HEK293 (cell line): Measurements from ENCODE around the gene CBX7.

Source experiments
- CTCF ChIA-PET: fragments of 350-600 bp; formaldehyde crosslinking; extraction: SDS; loops from one replicate; lab custom pipeline; 2021; ENCODE audit warnings: antibody characterized with exemption; lab: Yijun Ruan, JAX
- POLR2A ChIA-PET: fragments of 300-600 bp; formaldehyde crosslinking; extraction: SDS; loops from one replicate; lab custom pipeline; 2020; ENCODE audit warnings: antibody characterized with exemption, inconsistent platforms; lab: Yijun Ruan, JAX
- H3K27ac ChIP-seq: fragments of 200-500 bp; sonication (Bioruptor generic); 2 replicates; pipeline ENCODE4 v1.5.1; 2014; ENCODE audit warnings: low read depth, low read length, control low read depth, inconsistent platforms; ENCODE audit errors: extremely low read depth
- H3K36me3 ChIP-seq, 2 experiments: fragments of 200-500 bp in 1 of 2; sonication (Bioruptor generic) in 1 of 2; 1 replicate in 1 of 2; 2 replicates in 1 of 2; pipeline ENCODE4 v1.5.1; 2014 to 2017; ENCODE audit warnings: inconsistent platforms in 2 of 2, low read length in 2 of 2; ENCODE audit not compliant: control insufficient read depth in 2 of 2, insufficient read depth in 1 of 2
- H3K4me1 ChIP-seq: fragments of 200-500 bp; sonication (Bioruptor generic); 2 replicates; pipeline ENCODE4 v1.5.1; 2014; ENCODE audit warnings: mild to moderate bottlenecking, low read length, inconsistent platforms; ENCODE audit not compliant: control insufficient read depth, insufficient read depth
- H3K4me3 ChIP-seq: 2 replicates; pipeline ENCODE4 v1.5.1; 2011; ENCODE audit warnings: low read depth, mild to moderate bottlenecking, control low read depth, low read length, moderate library complexity
- H3K9me3 ChIP-seq: fragments of 200-500 bp; sonication (Bioruptor generic); 2 replicates; pipeline ENCODE4 v1.5.1; 2014; ENCODE audit warnings: low read depth, low read length, inconsistent platforms; ENCODE audit not compliant: control insufficient read depth, insufficient read depth
- GLI2 ChIP-seq: fragments of 450-650 bp; formaldehyde crosslinking; IDR thresholded peaks from 2 replicates; pipeline ENCODE4; 2017; ENCODE audit warnings: missing biosample characterization, missing genetic modification characterization, low read depth, borderline replicate concordance
- GLI4 ChIP-seq: fragments of 450-650 bp; formaldehyde crosslinking; IDR thresholded peaks from 2 replicates; pipeline ENCODE4 v1.5.1; 2016; ENCODE audit warnings: missing biosample characterization, missing genetic modification characterization
- HIC1 ChIP-seq: fragments of 450-650 bp; formaldehyde crosslinking; IDR thresholded peaks from 2 replicates; pipeline ENCODE4 v1.5.1; 2016; ENCODE audit warnings: missing biosample characterization, missing genetic modification characterization
- OVOL3 ChIP-seq: fragments of 450-650 bp; formaldehyde crosslinking; IDR thresholded peaks from 2 replicates; pipeline ENCODE4 v1.5.1; 2016; ENCODE audit warnings: missing biosample characterization, missing genetic modification characterization
- ZBTB20 ChIP-seq: fragments of 450-650 bp; formaldehyde crosslinking; IDR thresholded peaks from 2 replicates; pipeline ENCODE4 v1.5.1; 2016; ENCODE audit warnings: missing biosample characterization, missing genetic modification characterization
- ZBTB44 ChIP-seq: fragments of 450-650 bp; IDR thresholded peaks from 2 replicates; pipeline ENCODE4 v1.5.1; 2018; ENCODE audit warnings: missing biosample characterization, mild to moderate bottlenecking, missing genetic modification characterization
- ZFP37 ChIP-seq: fragments of 450-650 bp; formaldehyde crosslinking; IDR thresholded peaks from 2 replicates; pipeline ENCODE4 v1.5.1; 2016; ENCODE audit warnings: missing biosample characterization, missing genetic modification characterization
- ZNF155 ChIP-seq: fragments of 450-650 bp; formaldehyde crosslinking; IDR thresholded peaks from 2 replicates; pipeline ENCODE4 v1.5.1; 2016; ENCODE audit warnings: missing biosample characterization, missing genetic modification characterization
- ZNF16 ChIP-seq: fragments of 450-650 bp; formaldehyde crosslinking; IDR thresholded peaks from 2 replicates; pipeline ENCODE4 v1.5.1; 2016; ENCODE audit warnings: low read depth, missing biosample characterization, missing genetic modification characterization
- ZNF221 ChIP-seq: fragments of 450-650 bp; formaldehyde crosslinking; IDR thresholded peaks from 2 replicates; pipeline ENCODE4 v1.5.1; 2017; ENCODE audit warnings: missing biosample characterization, missing genetic modification characterization, borderline replicate concordance
- ZNF341 ChIP-seq: fragments of 450-650 bp; formaldehyde crosslinking; IDR thresholded peaks from 2 replicates; pipeline ENCODE4; 2016; ENCODE audit warnings: low read depth, missing biosample characterization, missing genetic modification characterization
- ZNF366 ChIP-seq: fragments of 450-650 bp; formaldehyde crosslinking; conservative IDR thresholded peaks from 2 replicates; pipeline ENCODE4 v1.5.1; 2016; ENCODE audit warnings: missing biosample characterization, missing genetic modification characterization
- ZNF518A ChIP-seq: fragments of 450-650 bp; formaldehyde crosslinking; conservative IDR thresholded peaks from 2 replicates; pipeline ENCODE4 v1.5.1; 2016; ENCODE audit warnings: low read depth, missing biosample characterization, missing genetic modification characterization
- ZNF621 ChIP-seq: fragments of 450-650 bp; formaldehyde crosslinking; IDR thresholded peaks from 2 replicates; pipeline ENCODE4 v1.5.1; 2017; ENCODE audit warnings: missing biosample characterization, missing genetic modification characterization
- TF ChIP-seq, protein P1 (sequence below): fragments of 450-650 bp; formaldehyde crosslinking; IDR thresholded peaks from 2 replicates; pipeline ENCODE4 v1.5.1; 2016; ENCODE audit warnings: missing biosample characterization, missing genetic modification characterization
- TF ChIP-seq, protein P2 (sequence below): fragments of 450-650 bp; formaldehyde crosslinking; IDR thresholded peaks from 2 replicates; pipeline ENCODE4 v1.5.1; 2016; ENCODE audit warnings: missing biosample characterization, missing genetic modification characterization

The CBX7 gene

GRCh38 chr22:39182478-39183030 is 30.1 kb upstream of the CBX7 start:
- Histone ChIP-seq H3K9me3 (no peaks in the 10 kb centered on the region), H3K27ac (no peak overlapping the region), H3K4me3 (no peak overlapping the region), H3K4me1 (no peaks in the 10 kb centered on the region), H3K36me3 (no peaks in the 10 kb centered on the region)
- CTCF ChIA-PET: interaction anchor here (0.5 to 0.8 kb wide), 2 partner anchors 48 to 219 kb away, joined by 3 to 6 read pairs; no protein-coding TSS in a partner anchor
- TF ChIP-seq ZBTB44 (tag by site-specific recombination): no peak
- no peak for TF ChIP-seq ZNF518A (tag by site-specific recombination)
- no peak for TF ChIP-seq ZNF366
- TF ChIP-seq GLI4 (tag by site-specific recombination): no peak
- TF ChIP-seq, protein P1, sequence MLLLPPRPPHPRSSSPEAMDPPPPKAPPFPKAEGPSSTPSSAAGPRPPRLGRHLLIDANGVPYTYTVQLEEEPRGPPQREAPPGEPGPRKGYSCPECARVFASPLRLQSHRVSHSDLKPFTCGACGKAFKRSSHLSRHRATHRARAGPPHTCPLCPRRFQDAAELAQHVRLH (tag by site-specific recombination): no peak
- TF ChIP-seq ZNF221 (tag by site-specific recombination): no peak
- no peak for TF ChIP-seq ZNF621 (tag by site-specific recombination)
- TF ChIP-seq OVOL3: no peak
- no peak for TF ChIP-seq ZNF341
- TF ChIP-seq HIC1 (tag by site-specific recombination): no peak
- TF ChIP-seq GLI2 (tag by site-specific recombination): no peak
- TF ChIP-seq ZBTB20 (tag by site-specific recombination): no peak
- no peak for TF ChIP-seq ZNF155 (tag by site-specific recombination)
- TF ChIP-seq, protein P2, sequence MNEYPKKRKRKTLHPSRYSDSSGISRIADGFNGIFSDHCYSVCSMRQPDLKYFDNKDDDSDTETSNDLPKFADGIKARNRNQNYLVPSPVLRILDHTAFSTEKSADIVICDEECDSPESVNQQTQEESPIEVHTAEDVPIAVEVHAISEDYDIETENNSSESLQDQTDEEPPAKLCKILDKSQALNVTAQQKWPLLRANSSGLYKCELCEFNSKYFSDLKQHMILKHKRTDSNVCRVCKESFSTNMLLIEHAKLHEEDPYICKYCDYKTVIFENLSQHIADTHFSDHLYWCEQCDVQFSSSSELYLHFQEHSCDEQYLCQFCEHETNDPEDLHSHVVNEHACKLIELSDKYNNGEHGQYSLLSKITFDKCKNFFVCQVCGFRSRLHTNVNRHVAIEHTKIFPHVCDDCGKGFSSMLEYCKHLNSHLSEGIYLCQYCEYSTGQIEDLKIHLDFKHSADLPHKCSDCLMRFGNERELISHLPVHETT (tag by site-specific recombination): no peak
- no peak for TF ChIP-seq ZNF16 (tag by site-specific recombination)
- no peak for TF ChIP-seq ZFP37 (tag by site-specific recombination)
- POLR2A ChIA-PET: interaction anchor here (0.6 kb wide), 1 partner anchor 513 kb away, joined by 8 read pairs; no protein-coding TSS in a partner anchor
